KBM-7 (cell line): ENCODE measurements around the gene TFAP2C.
"Not testable (repeated sequence)": the region's sequence is repeated elsewhere in the genome, so short reads cannot be mapped to it uniquely, and the experiment has no call there.

Experiments
- DNase-seq: peaks from one replicate; pipeline ENCODE4 v3.0.0-alpha.2; 2015
- in situ Hi-C: fragments of 300-500 bp; cut with MboI; formaldehyde crosslinking; loops from 2 replicates; pipeline ENCODE4 v1.14.3; 2020; ENCODE audit warnings: low sequenced_read_pairs, low pct_unique_long_range_greater_than_20kb, mixed read lengths

Gene TFAP2C

GRCh38 chr20:56609321-56609720 lies 19.8 kb upstream of the TFAP2C start:
- in situ Hi-C loops: no loop called here
- DNase-seq: no peak

- no peak for DNase-seq
- in situ Hi-C loops: no loop called here
Measured at GRCh38 chr20:56610098-56610497, 19.0 kb upstream of the TFAP2C start.

- in situ Hi-C loops: no loop called here
- DNase-seq: no peak
Measured at GRCh38 chr20:56614196-56614595, 14.9 kb upstream of the TFAP2C start.

GRCh38 chr20:56616716-56617115 lies 12.4 kb upstream of the TFAP2C start:
- in situ Hi-C loops: no loop called here
- DNase-seq: no peak

GRCh38 chr20:56617489-56617888 lies 11.6 kb upstream of the TFAP2C start:
- DNase-seq: no peak
- in situ Hi-C loops: no loop called here

GRCh38 chr20:56621730-56622129 lies 7.4 kb upstream of the TFAP2C start:
- in situ Hi-C loops: no loop called here
- DNase-seq: no peak

GRCh38 chr20:56623930-56624329 lies 5.2 kb upstream of the TFAP2C start:
- DNase-seq, in situ Hi-C loops: not testable (repeated sequence)

- in situ Hi-C loops: no loop called here
- no peak for DNase-seq
Measured at GRCh38 chr20:56624786-56625681, 4.1 kb upstream of the TFAP2C start.

GRCh38 chr20:56625837-56626236 lies 3.3 kb upstream of the TFAP2C start:
- in situ Hi-C loops: no loop called here
- no peak for DNase-seq

GRCh38 chr20:56626367-56627121 lies 2.6 kb upstream of the TFAP2C start:
- DNase-seq: peak; percentile 54
- in situ Hi-C loops: no loop called here

GRCh38 chr20:56627122-56628014 lies 1.7 kb upstream of the TFAP2C start:
- no peak for DNase-seq
- in situ Hi-C loops: no loop called here

- no peak for DNase-seq
- in situ Hi-C loops: no loop called here
Measured at GRCh38 chr20:56628015-56628872, 862 bp upstream of the TFAP2C start.

- in situ Hi-C loops: no loop called here
- DNase-seq: no peak
Measured at GRCh38 chr20:56629464-56630085, 469 bp downstream of the TFAP2C start.

GRCh38 chr20:56630086-56630493 lies 984 bp downstream of the TFAP2C start:
- in situ Hi-C loops: no loop called here
- peak; percentile 50 for DNase-seq

GRCh38 chr20:56630506-56631317 lies 1.6 kb downstream of the TFAP2C start:
- in situ Hi-C loops: no loop called here
- no peak for DNase-seq

GRCh38 chr20:56631318-56631989 lies 2.3 kb downstream of the TFAP2C start:
- DNase-seq: no peak
- in situ Hi-C loops: no loop called here

- in situ Hi-C loops: no loop called here
- no peak for DNase-seq
Measured at GRCh38 chr20:56631990-56632327, 2.9 kb downstream of the TFAP2C start.
